ENCODE data around the gene DSC1.

Gene DSC1

DNA sequence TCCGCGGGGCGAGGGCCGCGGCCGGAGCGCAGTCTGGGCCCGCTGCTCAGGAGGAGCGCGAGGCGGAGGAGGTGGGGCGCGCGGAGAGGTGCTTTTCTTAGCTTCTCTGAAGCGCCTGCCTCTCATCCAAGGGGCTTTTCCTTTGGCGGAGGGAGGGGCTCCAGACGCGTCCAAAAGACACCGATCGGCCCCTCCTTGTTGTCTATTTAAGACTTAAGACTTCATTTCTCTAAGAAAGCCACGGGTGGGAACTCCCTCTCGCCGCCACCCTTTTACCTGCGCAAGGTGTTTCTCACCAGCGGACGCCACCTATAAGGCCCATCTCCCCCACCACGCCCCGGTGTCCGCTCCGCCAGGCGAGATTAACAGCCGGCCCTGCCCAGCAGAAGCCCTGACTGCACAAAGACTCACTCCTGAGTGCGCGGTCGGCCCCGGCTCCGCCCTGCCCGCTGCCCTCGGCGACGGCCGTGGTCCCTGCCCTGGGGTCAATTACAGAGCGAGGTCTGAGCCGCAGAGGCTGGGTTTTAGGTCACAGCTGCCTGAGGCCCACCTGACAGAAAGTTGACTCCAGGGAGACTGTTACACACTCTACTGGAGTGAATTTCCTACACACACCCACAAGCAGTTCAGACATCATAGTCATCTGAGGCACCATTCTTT is 60.5 kb downstream of the DSC1 start, which contains the start of gene DSC2:
DSC2 (minus strand) TSS at position 397 of the 660 bp plus-strand sequence. CDS start 450 bp downstream, outside the sequence.
- DNase-seq: no peak

DNA sequence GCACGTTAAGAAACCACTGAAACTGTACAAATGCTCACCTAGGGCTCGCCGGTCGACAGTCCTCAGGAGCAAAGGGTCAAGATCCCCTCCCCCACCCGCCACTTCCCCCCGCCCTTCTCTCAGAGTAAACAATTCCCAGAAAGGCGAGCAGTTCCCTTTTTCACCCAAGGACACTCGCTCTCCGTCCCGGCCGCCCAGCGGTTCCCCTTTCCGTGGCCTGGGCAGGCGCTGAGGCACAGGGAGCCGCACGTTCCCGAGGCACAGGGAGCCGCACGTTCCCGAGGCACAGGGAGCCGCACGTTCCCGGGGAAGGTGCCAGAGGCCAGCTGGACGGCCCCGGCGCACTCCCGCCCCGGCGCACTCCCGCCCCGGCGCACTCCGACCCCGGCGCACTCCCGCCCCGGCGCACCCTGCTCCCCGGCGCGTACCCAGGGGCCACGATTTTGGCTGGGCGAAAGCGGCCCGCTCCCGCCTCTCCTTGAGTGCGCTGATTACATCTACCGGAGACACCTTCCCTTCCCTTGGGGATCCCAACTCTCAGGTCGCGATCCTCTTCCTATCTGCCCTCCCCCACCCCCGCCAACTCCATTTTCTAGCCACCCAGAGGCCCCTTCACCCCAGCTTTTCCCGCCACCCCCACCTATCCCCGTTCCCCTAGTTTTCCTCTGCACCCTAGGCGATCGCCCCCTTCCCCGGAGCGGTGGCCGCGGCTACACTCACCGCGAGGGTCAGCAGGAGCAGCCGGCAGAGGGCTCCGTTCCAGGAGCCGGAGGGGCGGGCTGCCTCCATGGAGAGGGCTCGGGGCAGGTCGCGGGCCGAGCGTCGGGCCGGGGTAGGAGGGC is 61.3 kb downstream of the DSC1 start:
- DNase-seq: no peak

DNA sequence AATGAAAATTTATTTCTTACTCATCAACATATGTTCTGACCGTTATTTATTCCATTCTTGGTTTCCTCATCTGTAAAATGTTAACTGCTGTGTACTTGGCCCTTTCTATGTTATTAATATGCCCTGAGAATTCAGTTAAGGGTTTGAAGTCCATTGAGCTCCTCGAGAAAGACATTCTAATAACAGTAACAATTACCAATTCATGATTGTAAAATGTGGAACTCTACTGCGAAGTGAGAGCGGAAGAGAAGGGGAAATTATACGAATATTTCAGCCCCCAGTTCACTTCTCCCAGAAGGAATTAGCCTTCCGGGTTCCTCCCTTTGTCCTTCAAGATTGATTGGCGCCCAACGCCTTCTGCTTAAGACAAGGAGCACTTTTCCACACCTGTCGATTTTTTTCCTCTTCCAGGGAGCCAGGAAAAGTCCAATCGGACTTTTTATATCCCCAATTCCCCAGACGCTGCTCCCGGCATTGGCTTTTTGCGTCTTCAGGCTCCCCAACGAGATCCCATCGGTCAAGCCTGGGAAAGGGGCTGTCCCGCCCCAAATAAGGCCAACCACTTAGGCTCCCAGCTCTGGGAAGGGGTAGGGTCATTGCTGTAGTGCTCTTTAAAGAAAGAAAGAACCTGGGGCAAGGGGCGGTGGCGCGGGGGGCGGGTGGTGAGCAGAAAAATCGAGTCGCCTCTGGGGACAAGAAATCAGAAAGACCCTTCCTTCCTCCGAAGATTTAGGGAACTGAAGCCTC is 62.0 kb downstream of the DSC1 start:
- no peak for DNase-seq

DNA sequence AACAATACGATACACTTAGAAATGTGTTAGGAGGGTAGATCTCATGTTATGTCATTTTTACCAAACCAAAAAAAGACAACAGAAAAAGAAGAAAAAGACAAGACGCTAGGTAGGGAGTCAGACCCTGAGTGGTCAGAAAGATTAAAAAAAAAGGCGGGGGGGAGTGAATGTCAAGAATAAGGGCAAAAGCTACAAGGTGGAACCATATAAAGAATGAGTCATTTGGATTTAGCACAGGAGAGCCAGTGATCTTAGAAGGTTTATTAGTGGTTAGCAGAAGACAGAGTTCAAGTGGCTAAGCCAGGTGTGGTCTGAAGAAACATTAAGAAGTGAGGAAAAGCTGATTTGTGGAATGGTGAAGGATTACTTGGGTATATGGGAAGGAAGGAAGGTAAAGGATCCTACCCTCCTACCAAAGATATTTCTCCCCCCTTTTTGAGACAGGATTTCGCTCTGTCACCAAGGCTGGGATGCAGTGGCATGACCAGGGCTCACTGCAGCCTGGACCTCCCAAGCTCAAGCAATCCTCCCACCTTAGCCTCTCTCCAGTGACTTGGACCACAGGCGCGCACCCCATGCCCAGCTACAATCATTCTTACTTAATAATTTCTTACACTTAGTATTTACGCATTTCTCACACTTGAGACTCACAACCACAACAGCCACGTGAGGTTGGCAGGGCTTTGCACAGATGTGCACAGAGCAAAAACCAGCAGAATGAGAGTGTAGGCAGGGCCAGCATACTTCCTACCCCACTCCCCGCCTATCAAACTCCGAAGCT is 63.0 kb downstream of the DSC1 start:
- no peak for DNase-seq

DNA sequence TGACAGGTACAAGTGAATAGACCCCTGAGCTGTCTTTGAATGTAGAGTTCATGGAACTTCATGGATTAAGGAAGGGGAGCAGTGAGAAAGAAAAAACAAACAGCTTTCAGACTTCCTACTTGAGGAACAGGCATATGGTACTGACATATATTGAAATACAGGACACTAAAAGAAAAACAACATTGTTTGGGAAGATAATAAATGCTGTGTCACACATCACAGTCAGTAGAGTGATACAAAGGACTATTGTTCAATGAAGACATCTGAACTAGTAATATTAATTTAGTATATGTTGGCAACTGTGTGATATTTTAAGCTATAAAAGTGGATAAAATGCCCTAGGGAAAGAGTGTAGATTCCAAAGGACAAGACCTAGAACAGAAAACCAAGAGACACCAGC is 63.8 kb downstream of the DSC1 start:
- DNase-seq: no peak

DNA sequence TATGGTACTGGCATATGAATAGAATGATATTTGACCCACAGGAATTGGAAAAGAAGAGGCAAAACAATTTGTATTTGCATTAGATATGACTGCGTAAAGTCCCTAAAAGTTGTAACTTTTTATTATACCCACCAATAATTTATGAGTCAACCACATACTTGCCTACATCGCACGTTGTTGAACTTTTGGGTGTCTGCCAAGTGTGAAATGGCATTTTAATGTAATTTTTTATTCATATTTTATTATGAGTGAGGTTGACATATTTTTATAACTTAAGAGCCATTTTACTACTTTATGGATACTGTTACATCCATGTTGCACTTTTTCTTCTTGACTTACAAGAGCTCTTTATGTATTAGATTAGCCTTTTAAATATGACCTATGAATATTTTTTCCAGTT is 65.0 kb downstream of the DSC1 start:
- no peak for DNase-seq

DNA sequence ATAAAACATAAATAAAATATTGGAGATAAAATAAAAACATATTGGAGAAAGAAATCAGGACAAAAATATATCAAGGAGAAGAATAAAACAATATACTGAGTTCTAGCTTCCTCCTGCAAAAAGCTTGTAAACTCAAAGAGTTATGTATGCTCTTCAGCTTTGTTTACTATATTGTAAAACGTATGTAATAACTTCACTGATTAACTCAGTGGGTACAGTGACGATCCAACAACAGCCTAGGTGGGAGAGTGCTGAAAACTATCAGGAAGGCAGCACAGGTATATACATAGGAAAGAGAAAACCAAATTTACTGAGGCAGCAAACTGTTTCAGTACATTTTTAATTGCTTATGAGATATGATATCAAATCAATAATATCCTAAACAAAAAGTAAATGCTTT is 68.8 kb downstream of the DSC1 start:
- DNase-seq: no peak

DNA sequence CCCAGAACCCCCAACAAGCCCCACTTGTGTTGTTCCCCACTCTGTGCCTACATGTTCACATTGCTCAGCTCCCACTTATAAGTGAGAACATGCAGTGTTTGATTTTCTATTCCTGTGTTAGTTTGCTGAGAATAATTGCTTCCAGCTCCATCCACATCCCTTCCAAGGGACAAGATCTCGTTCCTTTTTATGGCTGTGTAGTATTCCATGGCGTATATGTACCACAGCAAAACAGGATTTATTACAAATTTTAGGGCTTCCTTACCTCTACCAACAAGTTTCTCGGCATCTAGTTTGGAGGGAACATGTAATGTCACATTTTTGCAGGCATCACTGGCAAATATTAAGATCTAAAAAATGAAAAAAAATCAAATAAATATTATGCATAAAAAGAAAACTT is 69.4 kb downstream of the DSC1 start:
- DNase-seq: no peak

DNA sequence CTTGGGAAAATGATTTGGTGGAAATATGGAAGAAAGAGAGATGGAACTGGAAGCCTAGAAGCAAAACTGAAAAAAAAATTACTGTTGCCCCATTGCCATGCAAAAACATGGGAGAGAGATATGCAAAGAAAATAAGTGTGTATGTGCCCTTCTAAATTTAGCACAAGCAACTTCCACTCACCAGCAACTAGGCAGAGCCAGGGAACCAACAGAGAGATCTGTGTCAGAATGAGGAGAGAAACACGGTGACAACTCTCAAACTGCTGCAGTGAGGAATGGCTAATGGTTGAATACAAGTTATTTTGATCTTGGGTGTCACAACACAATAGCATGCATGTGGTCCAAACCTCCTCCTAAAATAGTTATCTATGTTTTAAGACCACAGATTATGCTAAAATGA is 71.3 kb downstream of the DSC1 start:
- DNase-seq: no peak

DNA sequence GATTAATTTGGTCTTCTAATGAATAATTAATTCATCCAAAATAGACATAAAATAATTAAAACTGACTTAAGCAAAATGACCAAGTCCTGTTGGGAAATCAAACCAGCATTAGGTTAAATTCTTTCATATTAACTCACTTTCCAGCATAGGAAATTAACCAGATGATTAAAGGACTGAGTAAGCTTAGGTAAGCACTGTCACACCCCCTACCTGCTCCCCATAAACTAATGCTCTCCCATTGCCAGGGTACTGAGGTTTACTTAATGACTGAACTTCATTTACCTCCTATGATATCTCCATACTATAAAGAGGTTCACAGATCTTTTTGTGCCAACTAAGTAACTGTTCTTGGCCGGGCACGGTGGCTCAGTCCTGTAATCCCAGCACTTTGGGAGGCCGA is 74.1 kb downstream of the DSC1 start:
- no peak for DNase-seq

DNA sequence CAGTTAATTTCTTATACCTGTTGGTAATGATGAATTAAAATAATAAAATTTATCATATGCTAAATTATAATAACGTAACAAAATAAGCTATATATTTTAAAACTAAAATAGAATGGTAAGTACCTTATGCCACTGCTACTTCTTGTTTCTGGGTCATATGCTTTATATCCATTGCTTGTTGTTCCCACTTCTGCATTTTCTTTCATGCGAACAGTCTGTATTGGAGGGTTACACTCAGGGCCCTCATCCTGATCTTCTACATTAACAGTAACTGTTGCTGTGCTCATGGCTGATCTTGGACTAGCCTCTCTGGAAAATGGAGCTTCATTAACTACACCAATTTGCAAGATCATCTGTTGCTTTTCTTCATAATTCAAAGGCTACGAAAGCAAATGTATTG is 82.7 kb downstream of the DSC1 start:
- no peak for DNase-seq
